Right lobe of liver (tissue), 6 donors: ENCODE data around the gene RBM33. TPM values are rescaled to one million over a fixed set of nuclear protein-coding genes. Genes with fewer than 3 reads are reported as not detected.

ENCODE experiments used
- ATAC-seq, 4 donors: fragments of 200-7000 bp; cut with Tn5 transposase; one replicate each; pipeline ENCODE4 v1.9.1; 2020; ENCODE audit warnings: mild to moderate bottlenecking in 4 of 4, moderate library complexity in 4 of 4
- DNase-seq, 3 donors: peaks; one replicate each; pipeline ENCODE4 v3.0.0-alpha.2; 2020
- H3K27ac ChIP-seq, 3 donors: fragments of 200-600 bp; one replicate each; pipeline ENCODE4 v1.8.0; 2022
- H3K27me3 ChIP-seq, 2 donors: fragments of 200-600 bp; one replicate each; pipeline ENCODE4 v1.8.0; 2022
- H3K36me3 ChIP-seq, 4 donors: fragments of 200-600 bp; sonication (generic) in 1 of 4; one replicate each; pipeline versions ENCODE4 v1.5.1 to v1.8.0; 2017 to 2022; ENCODE audit warnings: control low read depth in 1 of 4
- H3K4me1 ChIP-seq, 4 donors: fragments of 200-600 bp; sonication (generic) in 1 of 4; one replicate each; pipeline versions ENCODE4 v1.5.1 to v1.8.0; 2017 to 2022; ENCODE audit warnings: control low read depth in 1 of 4
- H3K4me3 ChIP-seq, 3 donors: fragments of 200-600 bp; one replicate each; pipeline ENCODE4 v1.8.0; 2022
- H3K9me3 ChIP-seq, 4 donors: fragments of 200-600 bp; sonication (generic) in 1 of 4; one replicate each; pipeline versions ENCODE4 v1.5.1 to v1.8.0; 2017 to 2022; ENCODE audit warnings: control low read depth in 1 of 4
- CTCF ChIP-seq, 4 donors: fragments of 200-600 bp in 3 of 4; fragments of 450-650 bp in 1 of 4; IDR thresholded peaks; one replicate each; pipeline versions ENCODE4 v1.5.1 to v1.8.0; 2016 to 2022; ENCODE audit warnings: antibody characterized with exemption in 4 of 4, mild to moderate bottlenecking in 2 of 4
- POLR2A ChIP-seq: fragments of 450-650 bp; IDR thresholded peaks from one replicate; pipeline ENCODE4 v1.6.1; 2017; ENCODE audit warnings: antibody characterized with exemption, mild to moderate bottlenecking
- WGBS: methylation state at CpG from one replicate; pipeline ENCODE4 v1.1.6; 2018; ENCODE audit warnings: low coverage, low lambda C conversion rate; ENCODE audit not compliant: insufficient coverage; ENCODE audit errors: missing lambda C conversion rate; 5-methylcytosine and 5-hydroxymethylcytosine counted together
- intact Hi-C, 2 donors: fragments of 100-400 bp; cut with DNase I; formaldehyde crosslinking; loops; one replicate each; pipeline versions ENCODE4 v1.11.2 to v1.14.1; 2022
- total RNA-seq, 6 experiments: library from RNA; depleted of rRNA in 2 of 6; stranded (reverse); fragments of >200 nt in 2 of 6; fragmentation: NEBNext Ultra II Directional in 3 of 6; extraction: Animal tissue kit (Norgen Biotek cat#: 25700) in 3 of 6; gene quantifications; one replicate each; pipeline versions ENCODE4 v1.1.0 to v1.2.4, GENCODE V29; 2016 to 2023
- donor health status: DM: no; HTN: yes; CAD: no.
- donor health status: DM: no; HTN: no; CAD: no.
- donor health status: DM: no; HTN: no; CAD: no.
- donor health status: DM: no; HTN: yes; CAD: no.
- donor health status: DM: no; HTN: yes; CAD: no.

RBM33 gene
- total RNA-seq, 6 experiments from 2014 or later, result 24.9 to 55.1 (median 32.0) TPM

DNA sequence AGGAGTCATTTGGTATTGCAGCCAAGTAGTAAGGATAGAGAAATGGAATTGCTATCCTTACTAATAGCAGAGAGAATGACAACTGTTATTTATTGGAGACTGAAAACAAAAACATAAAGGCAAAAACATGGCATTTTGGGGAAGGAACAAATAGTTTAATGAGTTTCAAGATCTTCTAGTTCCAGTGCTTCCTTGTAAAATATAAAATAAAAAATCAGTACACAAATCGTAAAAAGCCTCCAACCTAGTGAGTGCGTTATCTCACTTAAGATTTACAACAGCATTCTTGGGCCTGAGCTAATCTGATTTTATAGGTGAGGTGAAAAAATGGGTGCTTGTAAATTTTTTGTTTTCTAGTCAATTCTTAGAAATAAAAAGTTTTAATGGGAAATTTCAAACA lies 3.3 kb downstream of the RBM33 start:
- no peak for ATAC-seq
- Histone ChIP-seq H3K27ac (no peak overlapping the region), H3K4me1 (peaks cover 0 to 46% (median 14%) of the 10 kb centered on the region in 4 donors), H3K4me3 (no peak overlapping the region), H3K9me3 (no peaks in the 10 kb centered on the region), H3K27me3 (no peaks in the 10 kb centered on the region), H3K36me3 (peaks cover 0 to 8% (median 1%) of the 10 kb centered on the region in 4 donors)
- intact Hi-C loops, result no loop called here
- 95% methylated on average over 2 of the region's 2 CpGs for WGBS
- TF ChIP-seq POLR2A (no peak), CTCF (IDR thresholded peaks at IDR 0.05) (no peak)
- DNase-seq, result no peak

DNA sequence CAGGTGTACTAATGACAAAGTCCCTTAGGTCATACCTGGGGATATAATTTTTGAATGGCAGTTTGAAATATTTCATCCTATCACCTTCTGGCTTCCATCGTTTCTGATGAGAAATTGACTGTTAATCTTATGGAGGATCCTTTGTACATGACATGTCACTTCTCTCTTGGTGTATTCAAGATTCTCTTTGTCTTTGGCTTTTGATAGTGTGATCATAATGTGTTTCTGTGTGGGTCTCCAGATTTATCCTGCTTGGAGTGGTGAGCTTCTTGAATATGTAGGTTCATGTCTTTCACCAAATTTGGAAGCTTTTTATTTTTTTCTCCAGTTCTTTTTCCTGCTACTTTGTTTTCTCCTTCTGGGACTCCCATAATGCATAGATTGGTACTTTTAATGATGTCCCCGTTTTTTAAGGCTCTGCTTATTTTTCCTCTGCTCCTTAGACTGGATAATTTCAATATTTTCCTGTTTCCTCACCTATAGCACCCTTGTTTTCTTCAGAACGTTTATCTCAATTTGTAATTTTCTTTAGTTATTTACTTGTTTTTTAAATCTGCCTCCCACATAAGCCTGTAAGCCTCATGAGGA lies 4.4 kb downstream of the RBM33 start:
- TF ChIP-seq CTCF (IDR thresholded peaks at IDR 0.05) (no peak), POLR2A (no peak)
- Histone ChIP-seq H3K36me3 (peaks cover 0 to 8% (median 0%) of the 10 kb centered on the region in 4 donors), H3K27ac (no peak overlapping the region), H3K27me3 (no peaks in the 10 kb centered on the region), H3K9me3 (no peaks in the 10 kb centered on the region), H3K4me1 (peaks cover 0 to 54% (median 16%) of the 10 kb centered on the region in 4 donors), H3K4me3 (no peak overlapping the region)
- DNase-seq, result no peak
- 75% methylated on average over 3 of the region's 3 CpGs for WGBS
- ATAC-seq, result no peak
- intact Hi-C loops, result no loop called here

DNA sequence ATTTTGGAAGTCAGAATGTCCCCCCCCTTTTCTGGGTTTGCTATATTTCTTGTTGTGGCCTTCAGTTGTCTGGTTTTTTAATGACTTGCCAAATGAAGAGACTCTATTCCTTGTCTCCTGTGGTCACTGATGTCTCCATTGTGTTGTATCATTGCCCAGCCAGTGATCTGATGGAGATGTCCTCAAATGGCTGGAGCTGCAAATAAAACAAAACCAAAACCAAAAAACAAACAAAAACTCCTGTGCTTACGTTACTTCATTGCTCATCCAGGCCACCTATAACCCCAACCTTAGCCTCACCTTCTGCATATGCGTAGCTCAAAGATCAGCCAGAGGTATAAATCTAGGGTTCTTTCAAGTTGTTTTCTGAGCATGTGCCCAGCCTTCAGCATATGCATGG lies 5.1 kb downstream of the RBM33 start:
- ATAC-seq, result peak; percentile 16 to 64 (median 54)
- no peak overlapping the region for H3K4me3 ChIP-seq
- intact Hi-C loops, result no loop called here
- 59% methylated on average over 2 of the region's 2 CpGs for WGBS
- peaks cover 0 to 8% (median 0%) of the 10 kb centered on the region in 4 donors for H3K36me3 ChIP-seq
- H3K27me3 ChIP-seq, result no peaks in the 10 kb centered on the region
- DNase-seq, result no peak
- H3K27ac ChIP-seq, result no peak overlapping the region
- TF ChIP-seq CTCF (IDR thresholded peaks at IDR 0.05) (no peak), POLR2A (no peak)
- H3K9me3 ChIP-seq, result no peaks in the 10 kb centered on the region
- peaks cover 0 to 62% (median 20%) of the 10 kb centered on the region in 4 donors for H3K4me1 ChIP-seq

DNA sequence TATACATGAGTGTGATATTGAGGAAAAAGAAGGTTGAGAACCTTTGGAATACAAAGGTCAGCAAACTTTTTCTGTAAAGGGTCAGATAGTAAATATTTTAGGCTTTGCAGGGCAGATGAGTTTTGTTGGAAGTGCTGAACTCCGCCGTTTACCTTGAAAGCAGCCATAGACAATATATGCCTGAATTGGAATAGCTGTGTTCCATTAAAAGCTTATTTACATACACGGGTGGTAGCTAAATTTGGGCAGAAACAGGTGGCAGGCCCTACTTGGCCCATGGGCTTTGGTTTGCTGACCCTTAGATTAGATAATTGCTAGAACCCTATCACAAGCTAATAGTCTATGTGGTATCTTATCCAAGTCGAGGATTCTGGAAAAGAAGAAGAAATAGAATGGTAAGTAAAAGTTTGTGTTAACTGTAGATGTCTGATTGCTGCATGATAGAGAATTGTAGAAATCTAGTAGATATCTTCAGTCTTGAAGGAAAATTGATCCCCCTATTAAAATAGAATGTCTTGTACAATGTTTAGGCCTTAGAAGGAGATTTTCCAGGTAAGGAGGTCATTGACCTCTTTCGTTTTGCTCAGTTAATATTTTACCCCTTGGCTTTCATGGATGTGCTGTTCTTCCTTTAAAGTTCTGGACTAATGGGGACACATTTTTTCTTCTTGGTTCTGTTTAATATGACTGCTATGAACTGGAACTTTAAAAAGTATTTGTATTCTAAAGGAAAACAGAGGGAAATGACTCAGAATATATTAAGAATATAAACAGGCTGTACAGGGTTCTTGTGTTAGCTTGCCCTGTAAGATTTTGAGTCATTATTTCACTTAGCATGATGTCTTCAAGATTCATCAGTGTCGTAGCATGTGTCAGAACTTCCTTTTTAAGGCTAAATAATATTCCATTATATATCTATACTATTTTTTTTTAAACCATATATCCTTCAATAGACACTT lies 8.0 kb downstream of the RBM33 start:
- H3K36me3 ChIP-seq, result peaks cover 0 to 2% (median 0%) of the 10 kb centered on the region in 4 donors
- intact Hi-C loops, result no loop called here
- peak; percentile 12 to 52 (median 32) for ATAC-seq
- DNase-seq, result no peak
- H3K4me1 ChIP-seq, result peaks cover 0 to 56% (median 20%) of the 10 kb centered on the region in 4 donors
- H3K9me3 ChIP-seq, result no peaks in the 10 kb centered on the region
- H3K4me3 ChIP-seq, result no peak overlapping the region
- no peaks in the 10 kb centered on the region for H3K27me3 ChIP-seq
- peak overlapping the region in 2 of 3 donors; percentile 38 to 43 for H3K27ac ChIP-seq
- TF ChIP-seq CTCF (IDR thresholded peaks at IDR 0.05) (no peak), POLR2A (no peak)
- 27% methylated on average over 6 of the region's 6 CpGs for WGBS
